HG03432 (cell line): Measurements from ENCODE around the gene ACIN1.

ENCODE experiments used
- ATAC-seq: cut with Tn5 transposase; IDR thresholded peaks from one replicate; pipeline ENCODE4 v1.9.1; 2021; ENCODE audit warnings: mild to moderate bottlenecking, moderate library complexity; ENCODE audit not compliant: unreplicated experiment

Gene ACIN1

GRCh38 chr14:23085458-23085857 lies 9.5 kb downstream of the ACIN1 start:
- ATAC-seq, result no peak

GRCh38 chr14:23080474-23080873 lies 14.5 kb downstream of the ACIN1 start:
- no peak for ATAC-seq

- ATAC-seq, result no peak
These were observed 15.2 kb downstream of the ACIN1 start for GRCh38 chr14:23079716-23080115.

GRCh38 chr14:23078692-23079116 lies 16.2 kb downstream of the ACIN1 start:
- ATAC-seq, result no peak

- no peak for ATAC-seq
These were observed 17.0 kb downstream of the ACIN1 start for GRCh38 chr14:23077962-23078361.

- no peak for ATAC-seq
These were observed 18.0 kb downstream of the ACIN1 start for GRCh38 chr14:23076785-23077408.

- ATAC-seq, result no peak
These were observed 20.0 kb downstream of the ACIN1 start for GRCh38 chr14:23074906-23075305.

GRCh38 chr14:23071921-23072539 lies 22.9 kb downstream of the ACIN1 start:
- ATAC-seq, result no peak

- peak; percentile 95 for ATAC-seq
These were observed 23.6 kb downstream of the ACIN1 start for GRCh38 chr14:23071244-23071920.

- no peak for ATAC-seq
These were observed 24.4 kb downstream of the ACIN1 start for GRCh38 chr14:23070262-23071129.

- no peak for ATAC-seq
These were observed 25.5 kb downstream of the ACIN1 start for GRCh38 chr14:23069413-23069806.

- peak; percentile 60 for ATAC-seq
These were observed 26.0 kb downstream of the ACIN1 start for GRCh38 chr14:23068789-23069412.

- no peak for ATAC-seq
These were observed 26.8 kb downstream of the ACIN1 start for GRCh38 chr14:23067847-23068788.

- no peak for ATAC-seq
These were observed 27.8 kb downstream of the ACIN1 start for GRCh38 chr14:23066855-23067744.

- ATAC-seq, result no peak
These were observed 28.6 kb downstream of the ACIN1 start for GRCh38 chr14:23066368-23066767.

- ATAC-seq, result no peak
These were observed 31.3 kb downstream of the ACIN1 start for GRCh38 chr14:23063601-23064000.

- no peak for ATAC-seq
These were observed 32.9 kb downstream of the ACIN1 start for GRCh38 chr14:23062002-23062401.

GRCh38 chr14:23060536-23061260 lies 34.2 kb downstream of the ACIN1 start:
- no peak for ATAC-seq
